PC-3 (cell line): ENCODE results near the gene NUAK1. TPM values are rescaled to one million over a fixed set of nuclear protein-coding genes. Genes with fewer than 3 reads are reported as not detected.

Source experiments
- ATAC-seq: fragments of 200-7000 bp; cut with Tn5 transposase; 2 replicates; pipeline ENCODE4 v1.9.1; 2020; ENCODE audit warnings: mild to moderate bottlenecking, moderate library complexity
- BruUV-seq: library from RNA; stranded (reverse); fragments of 400-500 nt; replicated peaks from 2 replicates; lab custom pipeline; 2021; lab: Mats Ljungman, UMichigan
- CTCF ChIA-PET: fragments of 300-600 bp; sonication (Branson Sonifier 250); formaldehyde crosslinking; loops from one replicate; lab custom pipeline; 2022; ENCODE audit warnings: antibody characterized with exemption; lab: Charles Lee
- POLR2A ChIA-PET: fragments of 300-600 bp; sonication (Branson Sonifier 250); formaldehyde crosslinking; loops from one replicate; lab custom pipeline; 2022; ENCODE audit warnings: antibody characterized with exemption; ENCODE audit not compliant: unreplicated experiment; lab: Charles Lee
- DNase-seq: peaks from one replicate; pipeline ENCODE4 v3.0.0-alpha.2; 2015
- H2AFZ ChIP-seq: fragments of 300-600 bp; sonication (generic); 2 replicates; pipeline ENCODE4 v1.6.0; 2016; ENCODE audit warnings: antibody characterized with exemption, low read length
- H3F3A ChIP-seq: fragments of 300-600 bp; sonication (generic); one replicate; pipeline ENCODE4 v1.6.0; 2017; ENCODE audit warnings: antibody characterized with exemption, low read length, control low read depth, mild to moderate bottlenecking; ENCODE audit not compliant: unreplicated experiment
- H3K27ac ChIP-seq: fragments of 300-600 bp; sonication (generic); 2 replicates; pipeline ENCODE4 v1.5.1; 2016; ENCODE audit warnings: mild to moderate bottlenecking, low read length
- H3K27me3 ChIP-seq: fragments of 300-600 bp; sonication (generic); 2 replicates; pipeline ENCODE4 v1.6.1; 2016; ENCODE audit warnings: low read length, mixed read lengths
- H3K36me3 ChIP-seq: fragments of 300-600 bp; sonication (generic); 2 replicates; pipeline ENCODE4 v1.6.1; 2016; ENCODE audit warnings: low read depth, mixed run types, low read length, mixed read lengths
- H3K4me1 ChIP-seq: fragments of 300-600 bp; sonication (generic); 2 replicates; pipeline ENCODE4 v1.5.1; 2016; ENCODE audit warnings: low read length; ENCODE audit not compliant: insufficient read depth
- H3K4me2 ChIP-seq: fragments of 300-600 bp; sonication (generic); 2 replicates; pipeline ENCODE4 v1.6.0; 2016; ENCODE audit warnings: low read length
- H3K4me3 ChIP-seq: fragments of 300-600 bp; sonication (generic); 2 replicates; pipeline ENCODE4 v1.5.1; 2016; ENCODE audit warnings: mild to moderate bottlenecking, low read length, mixed read lengths
- H3K79me2 ChIP-seq: fragments of 300-600 bp; sonication (generic); 2 replicates; pipeline ENCODE4 v1.6.1; 2017; ENCODE audit warnings: low read length, mixed read lengths
- H3K9ac ChIP-seq: fragments of 300-600 bp; sonication (generic); 2 replicates; pipeline ENCODE4 v1.6.0; 2016; ENCODE audit warnings: mild to moderate bottlenecking, low read length
- H3K9me2 ChIP-seq: fragments of 300-600 bp; sonication (generic); replicated peaks from 2 replicates; pipeline ENCODE4 v1.6.1; 2016; ENCODE audit warnings: mixed run types, low read length, mixed read lengths
- H3K9me3 ChIP-seq: fragments of 300-600 bp; sonication (generic); 2 replicates; pipeline ENCODE4 v1.6.1; 2016; ENCODE audit warnings: low read length, mixed read lengths
- H4K20me1 ChIP-seq: fragments of 300-600 bp; sonication (generic); 2 replicates; pipeline ENCODE4 v1.6.1; 2016; ENCODE audit warnings: low read length, mixed read lengths
- CTCF ChIP-seq: fragments of 300-600 bp; sonication (generic); conservative IDR thresholded peaks from 2 replicates; pipeline ENCODE4 v1.5.1; 2017; ENCODE audit warnings: antibody characterized with exemption, low read depth, mild to moderate bottlenecking, low read length
- intact Hi-C: fragments of 100-400 bp; cut with micrococcal nuclease; formaldehyde crosslinking; loops from 2 replicates; pipeline ENCODE4 v1.9.0; 2023
- total RNA-seq: library from RNA; depleted of rRNA; stranded (reverse); fragments of >200 nt; gene quantifications from 2 replicates; pipeline ENCODE4 v1.2.3, GENCODE V29; 2014; rRNA removed

Gene NUAK1
- total RNA-seq, 1 experiment from 2014 or later: 9.8 TPM

GRCh38 chr12:106013941-106014340 lies 124.8 kb downstream of the NUAK1 start:
- no peak overlapping the region for H3K27ac ChIP-seq
- no peak for TF ChIP-seq CTCF
- ATAC-seq: no peak
- ChIA-PET POLR2A (no interaction called here), CTCF (no interaction called here)
- no peak overlapping the region for H3K9ac ChIP-seq
- no peaks in the 10 kb centered on the region for H3K79me2 ChIP-seq
- H3K9me2 ChIP-seq: no peaks in the 10 kb centered on the region
- H4K20me1 ChIP-seq: no peaks in the 10 kb centered on the region
- intact Hi-C loops: no loop called here
- no TSS peak for BruUV-seq
- H3K9me3 ChIP-seq: no peaks in the 10 kb centered on the region
- no peak overlapping the region for H3K4me2 ChIP-seq
- no peaks in the 10 kb centered on the region for H3F3A ChIP-seq
- no peak overlapping the region for H2AFZ ChIP-seq
- no peaks in the 10 kb centered on the region for H3K36me3 ChIP-seq
- no peak overlapping the region for H3K4me3 ChIP-seq
- no peaks in the 10 kb centered on the region for H3K27me3 ChIP-seq
- no peaks in the 10 kb centered on the region for H3K4me1 ChIP-seq
- no peak for DNase-seq

Other genes starting within 250 kb of the NUAK1 start
- 76.3 and 99.1 TPM in 2 replicates for gene CKAP4, start 109.1 kb upstream of the NUAK1 start, total RNA-seq
- gene TCP11L2, start 163.8 kb upstream of the NUAK1 start, total RNA-seq: 10.1 and 12.1 TPM in 2 replicates
- gene POLR3B, start 218.8 kb upstream of the NUAK1 start, total RNA-seq: 23.4 and 24.3 TPM in 2 replicates